Peyer's patch (tissue), 4 donors: ENCODE measurements around the gene TIAM1. TPM values are rescaled to one million over a fixed set of nuclear protein-coding genes. Genes with fewer than 3 reads are reported as not detected.

ENCODE experiments used
- DNase-seq, 3 donors: peaks; one replicate each; pipeline ENCODE4 v3.0.0-alpha.2; 2017 to 2019
- H3K27ac ChIP-seq, 4 donors: fragments of 200-600 bp; sonication (generic); one replicate each; pipeline ENCODE4 v1.5.1; 2016 to 2019
- H3K27me3 ChIP-seq, 2 donors: fragments of 200-600 bp; sonication (generic); one replicate each; pipeline ENCODE4 v1.5.1; 2019
- H3K36me3 ChIP-seq, 3 donors: fragments of 200-600 bp; sonication (generic); one replicate each; pipeline ENCODE4 v1.5.1; 2016 to 2019
- H3K4me1 ChIP-seq, 4 donors: fragments of 200-600 bp; sonication (generic); one replicate each; pipeline ENCODE4 v1.5.1; 2016 to 2019
- H3K4me3 ChIP-seq, 4 donors: fragments of 200-600 bp; sonication (generic); 1 replicate in 3 of 4; 2 replicates in 1 of 4; pipeline ENCODE4 v1.5.1; 2016 to 2019; ENCODE audit warnings: mild to moderate bottlenecking in 1 of 4
- H3K9me3 ChIP-seq, 4 donors: fragments of 200-600 bp; sonication (generic); one replicate each; pipeline ENCODE4 v1.5.1; 2016 to 2019; ENCODE audit warnings: mild to moderate bottlenecking in 1 of 4
- POLR2A ChIP-seq, 2 donors: fragments of 450-650 bp; IDR thresholded peaks; one replicate each; pipeline ENCODE4 v1.5.1; 2017; ENCODE audit warnings: antibody characterized with exemption in 2 of 2, mild to moderate bottlenecking in 2 of 2, moderate library complexity in 2 of 2
- total RNA-seq, 4 donors: library from RNA; depleted of rRNA; stranded (reverse); fragments of >200 nt; gene quantifications; one replicate each; pipeline ENCODE4 v1.1.0, GENCODE V29; 2016
- TF ChIP-seq, protein P1 (sequence below), 6 experiments: fragments of 450-650 bp in 4 of 6; fragments of 200-600 bp in 2 of 6; sonication (generic) in 1 of 6; IDR thresholded peaks; one replicate each; pipeline ENCODE4 v1.5.1; 2017 to 2019; ENCODE audit warnings: antibody characterized with exemption in 6 of 6, mild to moderate bottlenecking in 3 of 6, moderate library complexity in 1 of 6

TIAM1 gene
- total RNA-seq, 4 donors from 2014 or later, result 1.4 to 13.2 (median 2.9) TPM

DNA sequence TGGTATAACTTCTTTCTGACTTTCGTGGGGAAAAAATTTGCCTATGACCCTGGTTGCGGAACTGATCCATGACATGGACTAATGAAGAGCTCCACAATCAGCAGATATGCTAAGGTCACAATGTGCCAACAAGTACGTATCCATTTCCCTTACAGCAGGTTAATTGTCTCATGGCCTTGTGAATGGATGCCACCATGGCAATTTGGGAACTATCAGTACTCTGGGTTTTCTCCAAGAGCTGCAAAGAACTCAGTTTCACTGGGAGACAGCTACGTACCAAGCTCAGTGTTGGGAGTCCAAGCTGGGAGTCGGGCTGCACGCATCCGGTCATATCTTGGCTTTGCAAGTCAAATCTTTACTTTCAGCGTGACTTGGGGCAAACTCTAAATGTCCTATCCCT is 64.8 kb downstream of the TIAM1 start:
- H3K4me3 ChIP-seq, result no peak overlapping the region
- no peaks in the 10 kb centered on the region for H3K9me3 ChIP-seq
- no peaks in the 10 kb centered on the region for H3K36me3 ChIP-seq
- no peaks in the 10 kb centered on the region for H3K27me3 ChIP-seq
- TF ChIP-seq POLR2A (IDR thresholded peaks at IDR 0.05), result no peak
- TF ChIP-seq, protein P1, sequence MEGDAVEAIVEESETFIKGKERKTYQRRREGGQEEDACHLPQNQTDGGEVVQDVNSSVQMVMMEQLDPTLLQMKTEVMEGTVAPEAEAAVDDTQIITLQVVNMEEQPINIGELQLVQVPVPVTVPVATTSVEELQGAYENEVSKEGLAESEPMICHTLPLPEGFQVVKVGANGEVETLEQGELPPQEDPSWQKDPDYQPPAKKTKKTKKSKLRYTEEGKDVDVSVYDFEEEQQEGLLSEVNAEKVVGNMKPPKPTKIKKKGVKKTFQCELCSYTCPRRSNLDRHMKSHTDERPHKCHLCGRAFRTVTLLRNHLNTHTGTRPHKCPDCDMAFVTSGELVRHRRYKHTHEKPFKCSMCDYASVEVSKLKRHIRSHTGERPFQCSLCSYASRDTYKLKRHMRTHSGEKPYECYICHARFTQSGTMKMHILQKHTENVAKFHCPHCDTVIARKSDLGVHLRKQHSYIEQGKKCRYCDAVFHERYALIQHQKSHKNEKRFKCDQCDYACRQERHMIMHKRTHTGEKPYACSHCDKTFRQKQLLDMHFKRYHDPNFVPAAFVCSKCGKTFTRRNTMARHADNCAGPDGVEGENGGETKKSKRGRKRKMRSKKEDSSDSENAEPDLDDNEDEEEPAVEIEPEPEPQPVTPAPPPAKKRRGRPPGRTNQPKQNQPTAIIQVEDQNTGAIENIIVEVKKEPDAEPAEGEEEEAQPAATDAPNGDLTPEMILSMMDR (IDR thresholded peaks at IDR 0.05), result no peak
- no peaks in the 10 kb centered on the region for H3K4me1 ChIP-seq
- no peak for DNase-seq
- H3K27ac ChIP-seq, result no peak overlapping the region

DNA sequence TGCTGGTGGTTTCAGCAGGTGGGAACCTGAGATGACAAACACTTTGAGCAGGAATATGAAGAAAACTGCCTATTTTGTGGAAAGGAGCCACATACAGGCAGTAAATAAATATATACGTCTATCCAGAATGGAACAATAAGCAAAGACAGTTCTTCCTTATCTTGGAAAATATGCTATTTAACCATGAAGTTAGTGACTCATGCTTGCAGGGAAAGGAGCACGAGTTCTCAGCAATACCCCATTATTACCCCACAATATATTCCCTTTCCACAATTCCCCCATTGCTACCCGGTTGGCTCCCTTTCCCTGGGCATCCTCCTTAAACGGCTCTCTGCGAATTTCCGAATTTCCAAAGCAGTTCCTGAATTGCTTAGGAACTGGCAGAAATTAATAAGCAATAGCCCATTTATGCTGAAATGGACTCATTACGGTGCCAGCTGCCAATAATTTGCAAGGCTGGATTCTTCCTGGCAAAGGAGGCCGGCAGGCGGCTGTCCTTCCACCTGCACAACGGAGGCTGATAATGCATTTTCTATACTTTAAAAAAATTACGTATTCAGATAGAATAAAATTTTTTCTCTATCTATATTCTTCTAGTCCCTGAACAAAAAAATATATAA is 65.4 kb downstream of the TIAM1 start:
- no peak overlapping the region for H3K4me3 ChIP-seq

DNA sequence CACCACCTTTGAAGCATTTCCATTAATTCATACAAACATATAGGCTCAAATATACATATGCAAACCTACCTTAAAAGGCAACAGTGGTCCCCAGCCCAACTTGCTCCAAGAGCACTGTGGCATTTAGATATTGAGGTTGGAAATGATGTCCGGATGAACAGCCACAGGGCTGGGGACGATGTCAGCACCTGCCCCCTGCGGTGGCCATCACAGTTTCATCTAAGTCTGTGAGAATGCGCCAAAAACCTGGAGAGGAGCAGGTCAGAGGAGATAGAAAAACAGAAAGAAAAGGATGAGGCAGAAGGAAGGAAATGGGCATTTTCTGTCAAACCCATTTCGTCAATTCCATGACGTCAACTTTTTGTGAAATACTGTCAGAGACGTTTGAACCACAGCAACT is 67.4 kb downstream of the TIAM1 start:
- Histone ChIP-seq H3K27me3 (no peaks in the 10 kb centered on the region), H3K9me3 (no peaks in the 10 kb centered on the region), H3K4me1 (no peaks in the 10 kb centered on the region), H3K36me3 (no peaks in the 10 kb centered on the region), H3K4me3 (no peak overlapping the region), H3K27ac (no peak overlapping the region)
- TF ChIP-seq, protein P1 (IDR thresholded peaks at IDR 0.05), result no peak
- TF ChIP-seq POLR2A (IDR thresholded peaks at IDR 0.05), result no peak
- DNase-seq, result no peak

More for the DNA sequence above, 65.4 kb downstream of the TIAM1 start:
- H3K4me1 ChIP-seq, result no peaks in the 10 kb centered on the region
- no peak for DNase-seq
- TF ChIP-seq, protein P1 (IDR thresholded peaks at IDR 0.05), result no peak
- TF ChIP-seq POLR2A (IDR thresholded peaks at IDR 0.05), result no peak
- no peaks in the 10 kb centered on the region for H3K27me3 ChIP-seq
- H3K36me3 ChIP-seq, result no peaks in the 10 kb centered on the region
- H3K9me3 ChIP-seq, result no peaks in the 10 kb centered on the region
- no peak overlapping the region for H3K27ac ChIP-seq

DNA sequence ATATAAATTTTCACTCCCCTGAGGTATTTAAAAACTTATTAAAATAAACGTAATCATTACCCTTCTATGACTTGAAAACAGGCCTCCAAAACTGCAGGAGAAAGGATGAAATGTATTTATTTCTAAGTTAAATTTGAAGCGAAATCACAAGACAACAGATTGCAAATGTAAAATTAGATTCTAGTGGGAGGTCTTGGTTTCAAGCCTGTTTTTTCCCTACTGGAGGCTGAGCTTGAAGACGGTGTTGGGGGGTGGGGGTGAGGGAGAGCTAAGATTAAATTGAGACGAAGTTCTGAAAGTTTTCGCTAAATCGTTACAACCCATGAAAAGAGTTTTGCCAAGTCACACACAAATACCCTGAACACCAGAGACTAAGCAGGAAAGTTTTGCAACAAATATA is 68.2 kb downstream of the TIAM1 start:
- no peaks in the 10 kb centered on the region for H3K27me3 ChIP-seq
- no peak overlapping the region for H3K27ac ChIP-seq
- H3K9me3 ChIP-seq, result no peaks in the 10 kb centered on the region
- DNase-seq, result no peak
- no peaks in the 10 kb centered on the region for H3K4me1 ChIP-seq
- TF ChIP-seq, protein P1 (IDR thresholded peaks at IDR 0.05), result no peak
- TF ChIP-seq POLR2A (IDR thresholded peaks at IDR 0.05), result no peak
- H3K36me3 ChIP-seq, result no peaks in the 10 kb centered on the region
- no peak overlapping the region for H3K4me3 ChIP-seq

DNA sequence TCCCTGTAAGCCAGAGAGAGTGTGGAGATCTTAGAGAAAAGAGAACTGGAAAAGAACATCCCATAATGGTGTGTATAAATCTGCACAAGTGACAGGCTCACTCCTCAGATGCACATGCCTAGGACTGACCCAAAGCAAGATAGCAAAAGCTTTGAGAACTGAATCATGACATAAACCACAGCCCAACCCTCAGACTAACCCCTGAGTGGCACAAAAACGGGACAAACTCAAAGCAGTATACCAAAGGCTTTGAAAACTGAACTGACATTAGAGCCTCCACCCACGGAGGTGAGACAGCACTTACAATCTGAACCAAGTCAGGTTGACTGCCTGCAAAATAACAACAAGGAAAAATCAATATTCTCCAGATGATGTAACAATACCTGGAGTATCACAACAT is 70.8 kb downstream of the TIAM1 start:
- H3K4me3 ChIP-seq, result no peak overlapping the region
- no peaks in the 10 kb centered on the region for H3K9me3 ChIP-seq
- DNase-seq, result no peak
- no peaks in the 10 kb centered on the region for H3K4me1 ChIP-seq
- no peak overlapping the region for H3K27ac ChIP-seq
- H3K36me3 ChIP-seq, result no peaks in the 10 kb centered on the region
- H3K27me3 ChIP-seq, result no peaks in the 10 kb centered on the region
- TF ChIP-seq POLR2A (IDR thresholded peaks at IDR 0.05), result no peak
- TF ChIP-seq, protein P1 (IDR thresholded peaks at IDR 0.05), result no peak

DNA sequence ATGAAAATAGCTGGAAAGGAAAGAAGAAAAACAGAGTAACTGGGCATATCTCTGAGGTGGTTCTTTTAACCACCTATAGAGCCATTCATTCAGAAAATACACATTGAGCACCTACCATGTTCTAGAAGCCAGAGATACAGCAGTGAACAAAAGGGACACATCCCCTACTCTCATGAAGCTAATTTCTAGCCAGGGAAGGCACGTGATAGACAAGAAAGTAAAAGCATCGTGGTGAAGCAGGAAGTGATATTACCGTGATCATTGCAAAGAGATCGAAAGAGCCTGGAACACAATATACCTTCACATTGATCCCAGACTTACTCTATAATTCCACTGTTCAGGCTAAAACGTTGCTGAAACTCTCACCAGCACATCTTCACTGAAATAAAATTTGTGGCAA is 76.0 kb downstream of the TIAM1 start:
- Histone ChIP-seq H3K27me3 (no peaks in the 10 kb centered on the region), H3K4me3 (no peak overlapping the region), H3K9me3 (no peaks in the 10 kb centered on the region), H3K27ac (no peak overlapping the region), H3K36me3 (no peaks in the 10 kb centered on the region), H3K4me1 (no peaks in the 10 kb centered on the region)
- TF ChIP-seq POLR2A (IDR thresholded peaks at IDR 0.05), result no peak
- TF ChIP-seq, protein P1 (IDR thresholded peaks at IDR 0.05), result no peak
- DNase-seq, result no peak
